Liver (tissue), 9 donors: Measurements from ENCODE around the gene DRD4. TPM values are rescaled to one million over a fixed set of nuclear protein-coding genes. Genes with fewer than 3 reads are reported as not detected.

ENCODE experiments used
- DNase-seq: peaks from one replicate; pipeline ENCODE4 v3.0.0-alpha.2; 2017; ENCODE audit warnings: low spot score
- H3K27ac ChIP-seq, 2 donors: one replicate each; pipeline ENCODE4 v1.7.0; 2013; ENCODE audit warnings: inconsistent platforms in 2 of 2, low read length in 2 of 2, control low read depth in 1 of 2, low read depth in 1 of 2, mild to moderate bottlenecking in 1 of 2
- H3K27me3 ChIP-seq, 4 donors: one replicate each; pipeline versions ENCODE4 v1.6.1 to v1.7.0; 2013; ENCODE audit warnings: low read length in 3 of 4, inconsistent platforms in 1 of 4, mild to moderate bottlenecking in 1 of 4, moderate library complexity in 1 of 4; ENCODE audit not compliant: control insufficient read depth in 4 of 4, insufficient read depth in 4 of 4
- H3K36me3 ChIP-seq, 4 donors: one replicate each; pipeline versions ENCODE4 v1.6.1 to v1.7.0; 2013; ENCODE audit warnings: low read length in 3 of 4, mild to moderate bottlenecking in 3 of 4, low read depth in 1 of 4, moderate library complexity in 1 of 4; ENCODE audit not compliant: control insufficient read depth in 4 of 4, insufficient read depth in 3 of 4
- H3K4me1 ChIP-seq, 4 donors: one replicate each; pipeline versions ENCODE4 v1.6.1 to v1.7.0; 2013; ENCODE audit warnings: low read length in 3 of 4, mild to moderate bottlenecking in 3 of 4, moderate library complexity in 1 of 4; ENCODE audit not compliant: control insufficient read depth in 4 of 4, insufficient read depth in 4 of 4
- H3K4me3 ChIP-seq, 3 donors: one replicate each; pipeline versions ENCODE4 v1.6.1 to v1.7.0; 2013; ENCODE audit warnings: low read length in 3 of 3, control low read depth in 1 of 3, low read depth in 1 of 3, mild to moderate bottlenecking in 1 of 3
- H3K9ac ChIP-seq, 2 donors: one replicate each; pipeline ENCODE4 v1.7.0; 2013; ENCODE audit warnings: low read length in 2 of 2, mild to moderate bottlenecking in 2 of 2, moderate library complexity in 2 of 2, control low read depth in 1 of 2, low read depth in 1 of 2
- H3K9me3 ChIP-seq, 4 donors: one replicate each; pipeline versions ENCODE4 v1.6.1 to v1.7.0; 2013; ENCODE audit warnings: low read length in 3 of 4; ENCODE audit not compliant: control insufficient read depth in 4 of 4
- ATF3 ChIP-seq: IDR thresholded peaks from 2 replicates; pipeline ENCODE4 v1.6.1; 2016; ENCODE audit warnings: antibody characterized with exemption
- EGR1 ChIP-seq, 2 donors: IDR thresholded peaks; 2 replicates each; pipeline ENCODE4 v1.6.1; 2016 to 2018; ENCODE audit warnings: antibody characterized with exemption in 2 of 2, low read depth in 2 of 2
- FOXA1 ChIP-seq: IDR thresholded peaks from 2 replicates; pipeline ENCODE4 v1.6.1; 2016; ENCODE audit warnings: antibody characterized with exemption
- FOXA2 ChIP-seq: IDR thresholded peaks from 2 replicates; pipeline ENCODE4 v1.6.1; 2016; ENCODE audit warnings: antibody characterized with exemption
- GABPA ChIP-seq, 2 donors: IDR thresholded peaks in 1 of 2; conservative IDR thresholded peaks in 1 of 2; 2 replicates each; pipeline ENCODE4 v1.6.1; 2016; ENCODE audit warnings: antibody characterized with exemption in 2 of 2, mild to moderate bottlenecking in 1 of 2, moderate library complexity in 1 of 2
- HNF4A ChIP-seq, 2 donors: conservative IDR thresholded peaks; 2 replicates each; pipeline ENCODE4 v1.6.1; 2016; ENCODE audit warnings: antibody characterized with exemption in 2 of 2, mild to moderate bottlenecking in 2 of 2
- HNF4G ChIP-seq: IDR thresholded peaks from 2 replicates; pipeline ENCODE4 v1.6.1; 2016; ENCODE audit warnings: antibody characterized with exemption
- JUND ChIP-seq, 2 donors: IDR thresholded peaks; 2 replicates each; pipeline ENCODE4 v1.6.1; 2016; ENCODE audit warnings: antibody characterized with exemption in 2 of 2
- MAX ChIP-seq: IDR thresholded peaks from 2 replicates; pipeline ENCODE4 v1.6.1; 2016; ENCODE audit warnings: antibody characterized with exemption
- NR2F2 ChIP-seq: IDR thresholded peaks from 2 replicates; pipeline ENCODE4 v1.6.1; 2016; ENCODE audit warnings: antibody characterized with exemption
- RAD21 ChIP-seq, 2 donors: IDR thresholded peaks; 2 replicates each; pipeline ENCODE4 v1.6.1; 2016; ENCODE audit warnings: antibody characterized with exemption in 2 of 2, mild to moderate bottlenecking in 2 of 2
- REST ChIP-seq: IDR thresholded peaks from 2 replicates; pipeline ENCODE4 v1.6.1; 2016; ENCODE audit warnings: antibody characterized with exemption, mild to moderate bottlenecking
- RXRA ChIP-seq, 2 donors: IDR thresholded peaks; 2 replicates each; pipeline ENCODE4 v1.6.1; 2017 to 2018; ENCODE audit warnings: antibody characterized with exemption in 2 of 2, mild to moderate bottlenecking in 1 of 2
- SP1 ChIP-seq: IDR thresholded peaks from 2 replicates; pipeline ENCODE4 v1.6.1; 2018; ENCODE audit warnings: antibody characterized with exemption, mild to moderate bottlenecking
- TAF1 ChIP-seq: conservative IDR thresholded peaks from 2 replicates; pipeline ENCODE4 v1.6.1; 2016; ENCODE audit warnings: antibody characterized with exemption, mild to moderate bottlenecking
- YY1 ChIP-seq: IDR thresholded peaks from 2 replicates; pipeline ENCODE4 v1.6.1; 2016; ENCODE audit warnings: antibody characterized with exemption, mild to moderate bottlenecking
- ZBTB33 ChIP-seq: IDR thresholded peaks from 2 replicates; pipeline ENCODE4 v1.6.1; 2016; ENCODE audit warnings: antibody characterized with exemption
- WGBS: extraction: QIAGEN DNeasy Blood & Tissue Kit; methylation state at CpG from one replicate; pipeline ENCODE4 v1.1.7; 2013; 5-methylcytosine and 5-hydroxymethylcytosine counted together
- polyA plus RNA-seq, 2 donors: library from polyadenylated mRNA; stranded (reverse) in 1 of 2; unstranded in 1 of 2; fragments of 200-250 nt in 1 of 2; fragments of >200 nt in 1 of 2; fragmentation: Nextera tagmentation in 1 of 2; extraction: Ambion mirVana in 1 of 2; gene quantifications; one replicate each; pipeline versions ENCODE4 v1.2.1 to v1.2.3, GENCODE V29; 2013 to 2015
- total RNA-seq, 2 donors: library from RNA; depleted of rRNA; stranded (reverse); fragments of >200 nt; gene quantifications; one replicate each; pipeline ENCODE4 v1.2.3, GENCODE V29; 2014
- donor health status: healthy.
- donor health status: healthy.
- donor health status: healthy.
- donor health status: healthy.
- donor health status: healthy.

Gene DRD4
- total and polyA plus RNA-seq, 4 donors: not detected

- peaks cover 0 to 5% (median 2%) of the 10 kb centered on the region in 4 donors for H3K36me3 ChIP-seq
- no peak for DNase-seq
- H3K27ac ChIP-seq: no peak overlapping the region
- no peak overlapping the region for H3K9ac ChIP-seq
- H3K4me3 ChIP-seq: no peak overlapping the region
- no peaks in the 10 kb centered on the region for H3K27me3 ChIP-seq
- peaks cover 0 to 32% (median 20%) of the 10 kb centered on the region in 4 donors for H3K4me1 ChIP-seq
- no peak for TF ChIP-seq RAD21 (IDR thresholded peaks at IDR 0.05)
- no peak for TF ChIP-seq RXRA (IDR thresholded peaks at IDR 0.05)
- TF ChIP-seq MAX: no peak
- TF ChIP-seq HNF4A (conservative IDR thresholded peaks at IDR 0.05): no peak
- TF ChIP-seq HNF4G: no peak
- TF ChIP-seq JUND (IDR thresholded peaks at IDR 0.05): no peak
- no peak for TF ChIP-seq FOXA2
- TF ChIP-seq NR2F2: no peak
- TF ChIP-seq ATF3: no peak
- TF ChIP-seq FOXA1: no peak
- 95% methylated on average over 22 of the region's 22 CpGs for WGBS
- H3K9me3 ChIP-seq: no peaks in the 10 kb centered on the region
Measured at GRCh38 chr11:619628-620050, 17.4 kb upstream of the DRD4 start.

- TF ChIP-seq GABPA (IDR thresholded peaks at IDR 0.05 in 1 of 2, conservative IDR thresholded peaks at IDR 0.05 in 1 of 2): no peak
- TF ChIP-seq SP1: no peak
- no peak for TF ChIP-seq YY1
- TF ChIP-seq FOXA2: no peak
- TF ChIP-seq REST: no peak
- no peak for TF ChIP-seq ATF3
- no peak for TF ChIP-seq RAD21 (IDR thresholded peaks at IDR 0.05)
- no peak for TF ChIP-seq ZBTB33
- no peak for TF ChIP-seq TAF1
- TF ChIP-seq MAX: no peak
- no peak for TF ChIP-seq EGR1 (IDR thresholded peaks at IDR 0.05; ENCODE audit: low read depth in 2 of 2)
- no peak for TF ChIP-seq FOXA1
- no peak for TF ChIP-seq RXRA (IDR thresholded peaks at IDR 0.05)
- TF ChIP-seq HNF4G: no peak
- no peaks in the 10 kb centered on the region for H3K27me3 ChIP-seq
- no peaks in the 10 kb centered on the region for H3K9me3 ChIP-seq
- H3K27ac ChIP-seq: no peak overlapping the region
- no peak overlapping the region for H3K4me3 ChIP-seq
- H3K36me3 ChIP-seq: peaks cover 0 to 5% (median 2%) of the 10 kb centered on the region in 4 donors
- H3K4me1 ChIP-seq: peaks cover under 1 to 32% (median 17%) of the 10 kb centered on the region in 4 donors
- no peak overlapping the region for H3K9ac ChIP-seq
- DNase-seq: no peak
- WGBS: 98% methylated on average over 13 of the region's 13 CpGs
Measured at GRCh38 chr11:620201-620600, 16.9 kb upstream of the DRD4 start.
